Activated CD8-positive, alpha-beta memory T cell treated with anti-CD3 and anti-CD28 coated beads, Interleukin-2, amount 50 U/mL, for 48 hours (primary cell): ENCODE data around the gene PRKCZ.

Experiments
- DNase-seq: peaks from one replicate; pipeline ENCODE4 v3.0.0-alpha.2; 2020

The PRKCZ gene

DNA sequence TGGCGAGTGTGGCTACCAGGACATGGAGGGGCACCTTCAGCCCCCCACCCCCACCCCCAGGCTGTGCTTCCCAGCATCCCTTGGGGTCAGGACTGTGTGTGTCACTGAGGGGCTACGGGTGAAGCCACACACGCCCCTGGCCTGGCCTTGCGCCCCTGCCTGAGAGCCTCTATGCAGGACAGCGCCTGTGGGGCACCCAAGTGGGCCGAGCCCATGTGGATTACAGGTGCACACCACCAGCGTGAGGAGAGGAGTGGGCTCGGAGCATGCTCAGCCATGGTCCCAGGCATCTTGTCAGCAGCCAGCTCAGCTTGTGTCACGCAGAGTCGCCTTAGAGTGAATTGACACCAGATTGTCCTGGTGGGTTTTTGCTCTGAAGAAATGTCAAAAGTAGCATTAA, 116.5 kb downstream of the PRKCZ start:
- DNase-seq, result no peak

DNA sequence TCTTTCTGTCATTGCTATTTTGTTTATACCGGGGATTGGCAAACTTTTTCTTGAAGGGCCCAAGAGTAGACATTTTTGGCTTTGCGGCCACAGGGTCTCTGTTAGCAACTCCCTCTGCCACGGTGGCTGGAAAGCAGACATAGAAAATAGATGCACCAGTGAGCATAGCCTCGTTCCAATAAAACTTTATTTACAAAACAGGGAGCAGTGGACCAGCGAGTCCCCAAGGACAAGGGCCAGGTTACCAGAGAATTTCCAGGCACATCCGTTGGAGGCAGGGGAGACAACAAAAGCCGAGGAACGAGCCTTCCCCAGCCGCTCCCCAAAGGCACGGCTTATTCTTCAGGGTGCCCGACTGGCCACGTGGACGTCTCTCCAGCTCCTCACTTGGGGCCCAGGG, 117.9 kb downstream of the PRKCZ start:
- no peak for DNase-seq

DNA sequence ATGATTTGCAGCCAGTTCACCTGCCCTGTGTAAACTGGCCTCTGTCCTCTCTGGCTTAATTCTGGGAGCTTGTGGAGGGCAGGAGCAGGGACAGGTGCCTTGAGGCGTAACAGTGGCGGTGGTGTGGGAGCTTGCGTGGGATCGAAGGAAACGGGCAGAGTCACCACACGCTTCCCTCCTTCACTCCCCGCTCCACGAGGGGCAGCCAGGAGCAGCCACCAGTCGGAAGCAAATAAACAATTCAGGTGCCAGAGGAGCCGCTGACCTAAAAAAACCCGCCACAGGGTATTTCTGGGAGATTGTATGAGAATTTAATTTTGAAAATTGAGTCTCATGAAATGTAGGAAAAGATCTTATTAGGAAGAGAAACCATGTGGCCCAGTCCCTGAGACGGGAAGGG, 118.3 kb downstream of the PRKCZ start:
- no peak for DNase-seq

DNA sequence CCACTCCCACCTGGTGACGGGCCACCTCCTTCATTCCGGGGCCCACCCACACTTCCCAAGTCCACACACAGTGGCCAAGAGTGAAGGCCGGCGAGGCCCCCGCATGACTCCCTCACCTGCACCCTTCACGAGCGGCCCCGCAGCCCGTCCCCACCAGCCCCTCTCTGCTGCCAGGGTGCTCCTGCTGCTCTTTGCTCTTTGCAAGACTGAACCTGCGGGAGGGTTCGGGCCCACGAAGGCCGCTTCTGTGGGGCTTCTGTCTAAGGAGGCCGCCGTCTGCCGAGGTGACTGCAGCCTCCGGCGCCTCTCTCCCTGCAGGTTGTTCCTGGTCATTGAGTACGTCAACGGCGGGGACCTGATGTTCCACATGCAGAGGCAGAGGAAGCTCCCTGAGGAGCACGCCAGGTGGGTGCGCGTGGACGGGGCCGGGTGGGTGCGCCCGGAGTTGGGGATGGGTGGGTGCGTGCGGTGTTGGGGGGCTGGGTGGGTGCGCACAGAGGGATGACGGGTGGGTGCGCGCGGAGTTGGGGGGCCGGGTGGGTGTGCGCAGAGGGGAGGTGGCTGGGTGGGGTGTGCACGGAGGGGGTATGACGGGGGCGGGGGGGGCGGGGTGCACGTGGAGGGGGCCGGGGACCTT, 119.1 kb downstream of the PRKCZ start:
- DNase-seq, result no peak

DNA sequence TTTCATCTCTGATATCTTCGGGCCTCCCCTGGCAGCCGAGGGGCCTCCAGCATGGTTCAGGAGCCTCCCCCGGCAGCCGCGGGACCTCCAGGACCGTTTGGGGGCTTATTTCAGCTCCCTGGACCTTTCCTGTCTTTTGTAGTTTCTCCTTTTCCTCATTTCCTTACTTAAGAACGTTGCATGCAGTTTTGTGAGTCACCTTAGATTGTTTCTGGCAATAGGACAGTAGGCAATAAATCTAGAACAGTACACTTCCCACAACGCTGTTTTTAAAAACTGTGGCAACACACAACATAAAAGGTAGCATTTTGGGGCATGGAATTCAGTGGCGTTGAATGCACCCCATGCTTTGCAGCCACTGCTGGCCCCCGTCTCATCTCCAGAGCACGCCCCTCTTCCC, 120.0 kb downstream of the PRKCZ start:
- no peak for DNase-seq

DNA sequence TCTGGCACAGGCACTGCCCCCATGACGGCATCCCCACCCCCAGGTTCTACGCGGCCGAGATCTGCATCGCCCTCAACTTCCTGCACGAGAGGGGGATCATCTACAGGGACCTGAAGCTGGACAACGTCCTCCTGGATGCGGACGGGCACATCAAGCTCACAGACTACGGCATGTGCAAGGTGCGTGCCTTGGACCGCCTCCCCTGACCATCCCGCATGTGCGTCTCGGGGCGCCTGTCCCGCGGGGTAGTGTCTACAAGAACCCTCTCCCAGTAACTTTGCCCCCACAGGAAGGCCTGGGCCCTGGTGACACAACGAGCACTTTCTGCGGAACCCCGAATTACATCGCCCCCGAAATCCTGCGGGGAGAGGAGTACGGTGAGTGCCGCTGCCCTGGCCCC, 121.8 kb downstream of the PRKCZ start:
- no peak for DNase-seq

DNA sequence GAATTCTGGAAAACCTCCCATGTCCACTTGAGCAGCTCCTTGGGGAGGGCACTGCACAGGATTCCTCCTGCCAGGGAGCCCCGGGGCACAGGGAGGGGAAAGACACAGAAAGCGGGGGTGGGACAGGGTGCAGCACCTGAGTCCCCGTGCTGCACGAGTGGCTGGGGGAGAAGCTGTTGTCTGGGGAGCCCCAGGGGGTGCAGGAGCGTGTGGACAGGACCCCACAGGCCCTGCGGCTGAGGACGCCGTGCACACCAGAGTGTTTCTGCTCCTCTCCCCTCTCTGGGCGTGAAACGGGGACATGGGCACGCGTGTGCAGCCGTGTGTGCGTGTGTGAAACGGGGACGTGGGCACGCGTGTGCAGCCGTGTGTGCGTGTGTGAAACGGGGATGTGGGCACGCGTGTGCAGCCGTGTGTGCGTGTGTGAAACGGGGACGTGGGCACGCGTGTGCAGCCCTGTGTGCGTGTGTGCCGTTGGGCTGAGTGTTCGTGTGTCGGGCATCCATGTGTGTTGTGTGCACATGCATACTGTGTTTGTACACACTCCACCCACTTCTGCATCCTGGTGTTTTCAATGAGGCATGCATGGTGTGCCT, 122.4 kb downstream of the PRKCZ start:
- no peak for DNase-seq

DNA sequence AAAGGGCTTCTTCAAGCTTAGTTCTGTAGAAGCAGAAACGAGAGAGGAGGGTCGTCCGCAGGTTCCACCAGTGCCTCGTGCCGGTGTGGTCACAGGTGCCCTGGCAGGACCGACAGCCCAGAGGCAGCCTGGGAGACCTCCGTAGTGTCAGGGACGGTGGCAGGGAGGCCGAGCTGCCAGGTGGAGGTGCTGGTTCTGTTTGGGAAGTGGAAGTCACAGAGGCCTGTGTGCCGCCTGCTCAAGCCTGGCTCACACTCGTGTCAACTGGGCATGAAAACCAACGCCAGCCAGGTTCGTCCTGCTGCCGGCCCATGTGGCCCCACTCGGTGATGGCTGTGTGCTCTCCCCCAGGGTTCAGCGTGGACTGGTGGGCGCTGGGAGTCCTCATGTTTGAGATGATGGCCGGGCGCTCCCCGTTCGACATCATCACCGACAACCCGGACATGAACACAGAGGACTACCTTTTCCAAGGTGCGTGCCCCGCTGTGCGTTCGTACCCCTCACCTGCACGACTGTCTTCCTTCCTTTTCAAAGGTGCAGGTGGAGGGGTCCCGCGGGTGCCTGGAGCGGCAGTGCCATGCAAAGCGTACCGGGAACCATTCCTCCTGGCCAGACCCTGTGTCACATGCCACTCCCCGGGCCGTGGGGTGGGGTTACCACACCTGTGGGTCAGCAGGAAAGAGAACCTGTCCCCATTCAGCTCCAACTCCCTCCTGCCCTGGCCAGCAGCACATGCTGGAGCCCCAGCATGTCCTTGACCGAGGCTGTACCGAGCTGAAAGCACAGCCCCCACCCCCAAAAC, 123.5 kb downstream of the PRKCZ start:
- DNase-seq, result no peak

DNA sequence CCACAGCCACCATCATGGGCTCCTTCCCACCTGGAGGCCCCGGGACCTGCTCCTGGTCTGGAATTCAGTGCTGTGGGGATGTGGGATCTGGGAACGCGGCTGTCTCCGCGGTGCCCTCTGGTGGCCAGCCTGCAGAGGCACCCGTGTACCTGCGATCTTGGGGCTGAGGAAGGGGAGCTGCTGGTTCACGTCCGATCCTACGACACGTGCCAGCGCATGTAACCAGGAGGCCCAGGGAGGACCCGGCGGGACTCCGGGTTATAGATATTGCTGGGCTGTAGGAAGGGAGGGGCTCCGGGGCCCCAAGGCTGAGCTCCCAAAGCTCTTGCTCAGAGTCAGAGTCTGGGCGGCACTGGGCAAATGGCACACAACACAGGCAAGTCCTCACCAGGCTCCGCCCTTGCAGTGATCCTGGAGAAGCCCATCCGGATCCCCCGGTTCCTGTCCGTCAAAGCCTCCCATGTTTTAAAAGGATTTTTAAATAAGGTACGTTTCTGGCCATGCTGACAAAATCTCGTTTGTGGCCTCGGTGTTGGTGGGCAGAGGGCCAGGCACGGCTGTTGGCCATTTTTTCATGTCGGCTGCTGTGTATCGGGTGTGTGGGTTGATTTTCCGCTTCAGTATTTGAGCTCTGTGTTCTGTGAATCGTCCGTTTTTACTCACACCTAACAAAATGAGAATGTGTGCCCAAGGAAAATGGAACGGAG, 124.3 kb downstream of the PRKCZ start:
- DNase-seq, result peak; percentile 71

DNA sequence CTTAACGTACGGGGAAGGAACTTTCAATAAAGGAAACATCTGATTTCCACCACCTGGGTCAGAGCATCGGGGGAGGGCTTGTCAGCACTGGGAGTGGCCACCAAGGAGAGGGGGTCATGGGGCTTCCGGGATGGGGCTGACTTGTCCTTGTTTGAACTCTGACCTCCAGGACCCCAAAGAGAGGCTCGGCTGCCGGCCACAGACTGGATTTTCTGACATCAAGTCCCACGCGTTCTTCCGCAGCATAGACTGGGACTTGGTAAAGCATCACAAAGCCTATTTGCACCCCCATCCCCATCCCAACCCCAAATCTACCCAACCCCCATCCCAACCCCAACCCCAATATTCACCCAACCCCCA, 124.8 kb downstream of the PRKCZ start:
- DNase-seq, result no peak

DNA sequence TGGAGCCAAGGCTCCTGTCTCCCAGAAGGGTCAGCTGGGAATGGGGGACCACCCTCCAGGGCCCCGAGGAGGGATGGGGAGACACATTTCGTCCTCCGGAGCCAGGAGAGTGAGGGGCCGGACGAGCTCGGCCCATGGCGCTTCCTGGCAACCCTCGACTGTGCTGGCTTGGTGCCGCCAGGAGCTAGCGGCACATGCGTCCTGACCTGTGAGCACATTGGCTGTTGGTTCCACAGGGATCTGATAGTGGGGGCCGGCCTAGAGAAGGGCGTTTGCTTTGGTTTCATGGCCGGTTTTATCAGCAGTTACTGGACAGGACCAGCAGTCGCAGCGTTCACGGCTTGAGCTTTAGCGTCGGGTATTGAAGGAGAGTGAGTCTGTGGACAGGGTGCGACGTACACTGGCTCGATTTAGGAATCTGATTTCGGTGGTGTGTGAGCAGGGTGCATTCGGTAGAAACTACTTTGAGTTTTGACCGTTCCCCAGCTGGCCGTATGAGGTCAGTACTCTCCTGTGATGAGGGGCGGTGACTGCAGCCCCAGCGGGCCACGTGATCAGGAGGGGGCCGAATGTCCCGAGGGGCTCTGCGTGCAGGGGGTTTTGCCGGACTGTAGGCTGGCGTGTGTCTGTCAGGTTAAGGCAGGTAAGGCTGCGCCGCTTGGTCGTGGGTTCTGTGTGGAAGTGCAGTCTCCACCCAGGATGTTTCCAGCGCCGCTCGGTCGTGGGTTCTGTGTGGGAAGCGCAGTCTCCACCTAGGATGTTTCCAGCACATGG, 125.7 kb downstream of the PRKCZ start:
- no peak for DNase-seq

DNA sequence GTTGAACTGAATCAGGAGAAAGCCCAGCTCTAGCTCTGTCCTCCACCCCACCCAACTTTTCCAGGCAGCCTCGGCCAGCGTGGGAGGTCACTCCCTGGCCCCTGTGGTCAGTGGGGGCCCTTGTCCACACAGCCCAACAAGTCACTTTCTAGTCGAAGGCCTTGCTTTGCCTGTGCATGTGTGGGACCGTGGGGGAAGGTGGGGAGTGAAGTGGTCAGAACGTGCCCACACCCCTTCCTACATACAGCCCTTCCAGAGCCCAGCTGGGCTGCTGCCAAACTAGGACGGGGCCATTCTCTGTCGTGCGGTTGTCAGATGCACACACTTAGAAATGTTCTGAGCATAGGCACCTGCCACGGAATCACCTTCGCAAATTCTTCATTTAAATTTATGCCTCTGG, 126.4 kb downstream of the PRKCZ start:
- no peak for DNase-seq

DNA sequence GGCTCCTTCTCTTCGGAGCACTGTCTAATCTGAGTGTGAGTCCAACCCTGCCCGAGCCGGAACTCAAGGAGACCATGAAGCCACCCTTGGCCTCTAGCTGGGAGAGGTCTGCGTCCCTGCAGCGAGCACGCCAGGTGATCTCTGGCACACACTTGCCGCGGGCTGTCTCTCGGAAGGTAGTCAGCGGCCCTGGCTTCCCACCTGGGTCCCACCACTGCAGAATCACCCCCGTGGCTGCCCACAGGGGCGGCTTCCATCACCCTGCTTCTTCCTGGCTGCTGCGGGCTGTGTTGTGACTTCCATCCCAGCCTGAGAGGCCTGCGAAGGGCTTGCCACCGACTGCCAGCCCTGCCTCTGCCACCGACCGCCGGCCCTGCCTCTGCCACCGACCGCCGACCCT, 127.3 kb downstream of the PRKCZ start:
- no peak for DNase-seq

DNA sequence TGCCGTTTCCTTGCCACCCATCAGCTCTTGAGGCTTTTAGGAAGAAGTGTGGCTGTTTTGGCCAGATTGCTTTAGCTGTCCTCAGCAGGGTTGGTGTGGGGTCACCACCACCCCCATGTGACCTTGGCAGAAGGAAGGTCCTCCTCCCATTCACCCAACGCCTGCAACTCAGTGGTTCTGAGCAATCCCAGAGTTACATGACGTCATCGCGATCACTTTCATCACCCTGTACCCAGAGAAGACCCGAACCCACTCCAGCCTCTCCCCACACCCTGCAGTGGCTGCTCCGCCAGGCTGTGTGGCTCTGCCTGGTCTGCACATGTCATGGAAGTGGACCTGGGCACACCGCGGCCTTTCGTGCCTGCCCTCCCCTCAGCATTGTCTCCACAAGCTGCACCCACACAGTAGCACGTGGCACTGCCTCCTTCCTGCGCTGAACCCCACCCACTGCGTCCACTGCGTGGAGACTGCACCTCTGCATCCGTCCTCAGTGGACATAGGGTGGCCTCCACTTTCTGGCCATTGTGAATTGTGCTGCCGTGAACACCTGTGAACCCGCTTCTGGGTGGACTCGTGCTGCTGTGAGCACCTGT, 127.8 kb downstream of the PRKCZ start:
- DNase-seq, result no peak

DNA sequence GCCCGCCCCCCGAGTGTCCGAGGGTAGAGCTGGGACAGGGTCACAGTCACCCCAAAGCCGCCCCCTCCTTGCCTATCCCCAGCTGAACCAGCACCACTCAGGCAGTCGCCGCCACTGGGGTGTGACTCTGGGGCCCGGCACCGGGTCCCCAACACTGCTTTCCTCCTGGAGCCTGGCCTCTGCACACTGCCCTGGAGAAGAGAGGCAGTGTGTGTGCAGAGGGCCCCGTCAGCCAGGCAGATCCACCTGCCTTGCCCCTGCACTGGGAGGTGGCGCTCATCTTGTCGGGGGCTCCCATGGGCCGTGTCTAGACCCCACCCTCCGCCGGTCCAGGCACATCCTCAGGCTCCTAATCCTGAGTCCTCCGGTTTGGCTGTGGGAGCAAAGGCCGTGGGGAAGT, 128.7 kb downstream of the PRKCZ start:
- DNase-seq, result no peak

DNA sequence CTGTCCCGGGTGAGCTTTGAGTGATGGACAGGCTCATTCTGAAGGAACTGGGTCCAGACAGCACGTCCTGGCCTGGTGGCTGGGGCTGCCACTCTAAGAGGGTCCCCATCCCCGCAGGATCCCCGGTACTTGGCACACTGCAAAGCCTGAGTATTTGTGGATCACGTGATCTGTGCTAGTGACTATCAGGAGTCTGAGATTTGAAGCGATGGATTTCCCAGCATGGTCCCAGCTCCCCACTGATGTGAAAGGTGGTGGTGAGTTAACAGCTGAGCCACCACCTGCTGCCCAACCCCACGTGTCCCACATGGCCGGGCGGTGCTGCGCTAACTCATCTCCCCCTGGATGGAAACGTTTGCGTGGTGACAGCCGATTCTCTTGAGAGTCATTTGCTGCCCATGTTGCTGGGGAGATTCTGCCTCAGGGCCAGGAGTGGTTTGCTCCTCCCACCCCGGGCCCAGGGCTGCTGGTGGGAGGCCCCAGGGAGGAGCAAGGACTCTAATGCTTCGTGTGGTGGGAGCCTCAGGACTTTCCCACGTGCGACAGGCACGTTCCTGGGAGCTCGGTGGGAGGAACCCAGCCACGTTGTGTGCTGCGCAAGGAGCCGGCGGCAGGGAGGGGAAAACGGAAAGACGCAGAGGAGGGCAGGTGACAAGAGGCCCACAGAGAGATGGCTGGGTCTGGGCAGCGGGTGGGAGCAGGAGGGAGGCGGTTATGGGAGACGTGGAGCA, 129.2 kb downstream of the PRKCZ start:
- no peak for DNase-seq

DNA sequence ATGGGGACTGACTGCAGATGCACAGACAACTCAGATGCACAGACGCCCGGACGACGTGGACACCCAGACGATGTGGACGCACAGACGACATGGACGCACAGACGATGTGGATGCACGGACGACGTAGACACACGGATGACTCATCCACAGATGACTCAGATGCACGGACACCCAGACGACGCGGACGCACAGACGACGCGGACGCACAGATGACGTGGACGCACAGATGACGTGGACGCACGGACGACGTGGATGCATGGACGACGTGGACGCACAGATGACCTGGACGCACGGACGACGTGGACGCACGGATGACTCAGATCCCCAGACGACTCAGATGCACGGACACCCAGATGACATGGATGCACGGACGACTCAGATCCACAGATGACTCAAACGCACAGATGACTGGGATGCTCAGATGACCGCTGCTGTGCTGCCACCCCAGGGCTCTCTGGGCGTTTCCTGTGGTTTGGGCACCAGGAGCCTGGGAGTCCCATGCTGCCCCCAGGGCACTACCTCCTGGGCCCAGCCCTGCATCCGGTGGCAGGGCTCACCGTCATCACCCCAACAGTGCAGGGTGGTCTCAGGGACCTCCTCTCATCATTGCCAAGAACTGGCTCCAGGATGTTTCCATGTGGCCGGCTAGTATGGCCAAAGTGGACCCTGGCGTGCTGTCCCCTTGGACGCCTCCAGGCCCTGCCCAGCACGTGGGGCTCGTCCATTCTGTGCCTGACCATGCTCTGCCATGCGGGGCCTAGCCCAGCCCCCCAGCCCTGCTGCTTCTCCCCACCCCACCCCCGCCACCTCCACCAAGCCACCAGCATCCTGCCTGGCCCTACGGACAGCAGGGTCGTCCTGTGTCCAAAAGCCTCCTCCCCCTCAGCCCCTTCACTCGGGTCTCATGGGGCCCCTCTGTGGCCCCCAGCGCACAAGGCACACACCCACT, 130.4 kb downstream of the PRKCZ start:
- DNase-seq, result no peak

DNA sequence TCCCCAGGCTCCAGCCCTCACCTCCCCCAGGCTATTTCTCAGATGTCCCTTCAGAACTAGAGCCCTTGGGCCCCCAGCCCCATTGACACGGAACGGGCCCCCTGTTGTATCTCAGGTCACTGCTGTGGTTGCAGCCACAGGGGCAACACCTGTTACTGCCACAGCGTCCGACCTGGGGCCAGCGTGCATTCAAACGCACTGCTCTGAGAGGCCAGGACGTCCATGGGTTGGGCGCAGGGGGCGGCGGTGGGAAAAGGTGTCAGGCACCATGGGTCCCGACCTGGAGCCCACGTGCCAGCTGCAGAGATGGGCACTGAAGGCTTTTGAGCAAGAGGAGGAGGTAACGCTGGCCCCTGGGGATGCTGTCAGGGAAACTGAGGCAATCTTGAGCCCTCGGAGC, 131.1 kb downstream of the PRKCZ start:
- DNase-seq, result no peak

DNA sequence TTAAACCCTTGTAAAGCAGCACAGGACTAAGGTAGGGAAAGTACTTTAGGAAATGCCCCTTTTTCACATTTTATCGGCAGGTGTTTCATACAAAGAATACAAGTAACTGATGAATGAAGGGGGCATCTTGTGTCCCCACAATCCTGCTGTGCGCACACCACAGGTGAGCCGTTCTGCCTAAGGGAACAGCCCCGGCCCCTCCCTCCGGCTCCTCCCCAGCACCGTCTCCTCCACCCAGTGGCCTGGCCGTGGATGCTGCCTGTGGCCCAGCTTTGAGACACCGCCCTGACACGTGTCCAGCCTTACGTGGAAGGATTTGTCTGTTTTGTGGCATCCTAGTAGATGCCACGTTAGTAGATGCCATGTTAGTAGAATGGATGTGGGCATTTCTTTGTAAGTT, 131.5 kb downstream of the PRKCZ start:
- DNase-seq, result no peak

DNA sequence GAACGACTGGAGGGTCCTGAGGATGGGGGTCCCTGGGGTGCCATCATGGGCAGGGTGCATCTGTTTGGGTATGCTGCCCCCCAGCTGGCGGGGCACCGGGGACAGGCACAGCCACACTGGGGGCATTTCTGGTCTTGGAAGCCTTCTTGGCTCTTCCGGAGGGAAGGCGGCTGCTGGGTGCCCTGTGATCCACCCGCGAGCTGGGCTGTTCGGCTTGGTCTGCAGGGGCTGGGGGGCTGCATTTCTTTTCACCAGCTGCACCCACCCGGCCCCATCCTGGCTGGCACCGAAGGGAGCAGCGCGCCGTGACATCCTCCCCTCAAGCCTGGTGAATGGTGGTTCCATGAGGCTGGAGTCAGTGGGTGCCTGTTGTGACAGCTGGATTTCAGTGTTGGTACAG, 132.2 kb downstream of the PRKCZ start:
- no peak for DNase-seq

DNA sequence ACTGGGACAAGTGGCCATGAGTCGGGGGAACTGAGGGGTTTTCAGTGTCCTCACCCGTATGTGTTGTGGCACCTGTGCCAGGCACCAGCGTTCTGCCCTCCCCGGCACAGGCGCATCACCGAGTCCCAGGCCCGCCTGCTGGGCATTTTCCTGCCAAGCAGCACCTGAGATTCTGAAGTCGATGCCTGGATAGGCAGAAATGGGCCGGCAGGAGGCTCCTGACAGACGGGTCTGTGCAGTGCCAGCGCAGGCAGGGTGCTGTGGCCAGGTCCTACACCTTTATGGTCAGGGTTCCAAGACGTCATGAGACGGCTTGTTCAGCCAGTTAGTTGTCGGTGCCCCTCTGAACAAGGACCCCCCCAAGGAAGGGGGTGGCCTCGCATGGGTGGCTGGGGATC, 133.7 kb downstream of the PRKCZ start:
- no peak for DNase-seq
